Uterus (tissue), 4 donors: ENCODE measurements around the gene RPS27. TPM values are rescaled to one million over a fixed set of nuclear protein-coding genes. Genes with fewer than 3 reads are reported as not detected.
"Not testable (repeated sequence)": the region's sequence is repeated elsewhere in the genome, so short reads cannot be mapped to it uniquely, and the experiment has no call there.

ENCODE experiments used
- DNase-seq, 2 donors: peaks; one replicate each; pipeline ENCODE4 v3.0.0-alpha.2; 2019 to 2020
- H3K27ac ChIP-seq, 2 donors: fragments of 200-600 bp; sonication (generic); 1 replicate in 1 of 2; 2 replicates in 1 of 2; pipeline ENCODE4 v1.5.1; 2016 to 2018
- H3K27me3 ChIP-seq, 2 donors: fragments of 200-600 bp; sonication (generic); one replicate each; pipeline ENCODE4 v1.5.1; 2018 to 2019; ENCODE audit warnings: control low read depth in 1 of 2
- H3K36me3 ChIP-seq, 2 donors: fragments of 200-600 bp; sonication (generic); one replicate each; pipeline ENCODE4 v1.5.1; 2019; ENCODE audit warnings: control low read depth in 1 of 2
- H3K4me1 ChIP-seq, 2 donors: fragments of 200-600 bp; sonication (generic); one replicate each; pipeline ENCODE4 v1.5.1; 2018 to 2019; ENCODE audit warnings: control low read depth in 1 of 2
- H3K4me3 ChIP-seq, 2 donors: fragments of 200-600 bp; sonication (generic); 1 replicate in 1 of 2; 2 replicates in 1 of 2; pipeline ENCODE4 v1.5.1; 2018 to 2019; ENCODE audit warnings: mild to moderate bottlenecking in 1 of 2
- H3K9me3 ChIP-seq, 2 donors: fragments of 200-600 bp; sonication (generic); one replicate each; pipeline ENCODE4 v1.5.1; 2019; ENCODE audit warnings: control low read depth in 1 of 2
- CTCF ChIP-seq, 4 experiments: fragments of 200-600 bp in 2 of 4; fragments of 450-650 bp in 2 of 4; sonication (generic) in 2 of 4; IDR thresholded peaks; one replicate each; pipeline ENCODE4 v1.5.1; 2016 to 2019; ENCODE audit warnings: antibody characterized with exemption in 4 of 4, mild to moderate bottlenecking in 2 of 4, moderate library complexity in 1 of 4
- POLR2A ChIP-seq, 2 donors: fragments of 450-650 bp; IDR thresholded peaks; one replicate each; pipeline ENCODE4 v1.6.1; 2016; ENCODE audit warnings: antibody characterized with exemption in 2 of 2, mild to moderate bottlenecking in 1 of 2, moderate library complexity in 1 of 2
- intact Hi-C: fragments of 100-400 bp; cut with DNase I; formaldehyde crosslinking; loops from one replicate; pipeline ENCODE4 v1.15.1; 2023; ENCODE audit warnings: low total_unique reads
- total RNA-seq, 4 donors: library from RNA; depleted of rRNA in 3 of 4; stranded (reverse); fragments of >200 nt in 3 of 4; gene quantifications; one replicate each; pipeline versions ENCODE4 v1.1.0 to v1.2.4, GENCODE V29; 2014 to 2023
- donor health status: DM: yes; HTN: yes; CAD: no.

RPS27 gene
- total RNA-seq, 4 donors from 2014 or later = 826 to 6,388 (median 2,664) TPM

- intact Hi-C loops = loop anchor here (10.0 kb wide), 1 partner anchor 184 kb away; no protein-coding TSS in a partner anchor
- TF ChIP-seq POLR2A (IDR thresholded peaks at IDR 0.05) (no peak), CTCF (IDR thresholded peaks at IDR 0.05) (no peak)
- peak overlapping the region; percentile 94 to 98 for H3K4me3 ChIP-seq
- H3K27ac ChIP-seq = peak overlapping the region; percentile 93 to 94
- H3K4me1 ChIP-seq = peaks cover 0 to 7% of the 10 kb centered on the region in 2 donors
- no peaks in the 10 kb centered on the region for H3K36me3 ChIP-seq
- no peaks in the 10 kb centered on the region for H3K9me3 ChIP-seq
- no peak for DNase-seq
- no peaks in the 10 kb centered on the region for H3K27me3 ChIP-seq
These were observed 12.2 kb upstream of the RPS27 start for GRCh38 chr1:153978274-153978909.

- H3K36me3 ChIP-seq, H3K27me3 ChIP-seq, H3K27ac ChIP-seq, H3K4me1 ChIP-seq, H3K9me3 ChIP-seq, H3K4me3 ChIP-seq, DNase-seq: not testable (repeated sequence)
- intact Hi-C loops = loop anchor here (10.0 kb wide), 1 partner anchor 184 kb away; no protein-coding TSS in a partner anchor
These were observed 11.5 kb upstream of the RPS27 start for GRCh38 chr1:153979091-153979490.

- not testable (repeated sequence) for H3K36me3 ChIP-seq, H3K9me3 ChIP-seq, H3K4me1 ChIP-seq, H3K27ac ChIP-seq, DNase-seq, H3K4me3 ChIP-seq, H3K27me3 ChIP-seq
- intact Hi-C loops = loop anchor here (10.0 kb wide), 1 partner anchor 307 kb away; the partner anchor contains the start of genes ILF2 and NPR1
These were observed 8.8 kb upstream of the RPS27 start for GRCh38 chr1:153981735-153982134.

GRCh38 chr1:153984123-153984894, 6.3 kb upstream of the RPS27 start:
- Histone ChIP-seq H3K36me3 (no peaks in the 10 kb centered on the region), H3K4me1 (no peaks in the 10 kb centered on the region), H3K27ac (peak overlapping the region; percentile 95 to 97), H3K27me3 (no peaks in the 10 kb centered on the region), H3K4me3 (peak overlapping the region in 1 of 2 donors; percentile 45), H3K9me3 (no peaks in the 10 kb centered on the region)
- TF ChIP-seq CTCF (IDR thresholded peaks at IDR 0.05) = no peak
- TF ChIP-seq POLR2A (IDR thresholded peaks at IDR 0.05) = no peak
- intact Hi-C loops = loop anchor here (10.0 kb wide), 1 partner anchor 310 kb away; the partner anchor contains the start of genes ILF2 and NPR1
- DNase-seq = no peak

- peak overlapping the region; percentile 45 to 57 for H3K4me3 ChIP-seq
- intact Hi-C loops = loop anchor here (10.0 kb wide), 1 partner anchor 311 kb away; the partner anchor contains the start of genes ILF2 and NPR1
- no peaks in the 10 kb centered on the region for H3K36me3 ChIP-seq
- no peaks in the 10 kb centered on the region for H3K4me1 ChIP-seq
- H3K9me3 ChIP-seq = no peaks in the 10 kb centered on the region
- DNase-seq = peak; percentile 73 to 78
- TF ChIP-seq POLR2A (IDR thresholded peaks at IDR 0.05) (peak in 1 of 2 donors; percentile 29), CTCF (IDR thresholded peaks at IDR 0.05) (no peak)
- peak overlapping the region; percentile 95 to 97 for H3K27ac ChIP-seq
- no peaks in the 10 kb centered on the region for H3K27me3 ChIP-seq
These were observed 5.1 kb upstream of the RPS27 start for GRCh38 chr1:153985341-153985912.
